Stimulated activated CD4-positive, alpha-beta T cell treated with anti-CD3 and anti-CD28 coated beads, TNF-alpha, amount 100 ng/mL, for 1 hour (primary cell): ENCODE results near the gene MARVELD1.
"Not testable (repeated sequence)": the region's sequence is repeated elsewhere in the genome, so short reads cannot be mapped to it uniquely, and the experiment has no call there.

Source experiments
- DNase-seq, 3 donors: peaks; one replicate each; pipeline ENCODE4 v3.0.0-alpha.2; 2020; ENCODE audit warnings: low read depth in 3 of 3, low spot score in 1 of 3

Gene MARVELD1

DNA sequence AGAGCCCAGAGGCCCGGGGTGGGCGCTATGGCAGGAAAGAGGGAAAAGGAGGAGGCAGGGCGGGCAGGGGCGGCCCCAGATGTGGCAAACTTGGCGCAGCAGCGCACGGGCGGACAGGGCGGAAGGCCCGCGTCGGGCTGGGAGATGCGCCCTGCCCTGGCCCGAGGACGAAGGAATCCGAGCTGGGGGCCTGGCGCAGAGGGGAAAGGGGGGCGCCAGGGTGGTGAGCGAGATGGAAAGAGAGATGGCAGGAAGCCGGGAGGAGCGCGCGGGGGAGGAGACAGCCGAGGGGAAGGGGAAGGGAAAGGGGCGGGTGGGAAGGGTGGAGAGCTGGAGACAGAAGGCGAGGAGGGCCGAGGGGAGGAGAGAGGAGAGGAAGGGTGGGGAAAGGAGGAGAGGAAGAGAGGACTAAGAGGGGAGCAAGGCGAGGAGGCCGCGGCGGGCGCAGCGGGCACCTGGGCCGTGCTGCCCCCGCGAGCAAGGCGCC lies at the start of gene MARVELD1:
MARVELD1 (plus strand) TSS at position 392 of the 487 bp plus-strand sequence. CDS start 147 bp downstream, outside the sequence.
- no peak for DNase-seq

- DNase-seq: no peak
Measured at GRCh38 chr10:97664282-97664850, 49.2 kb upstream of the MARVELD1 start.

GRCh38 chr10:97666992-97667391 lies 46.5 kb upstream of the MARVELD1 start:
- no peak for DNase-seq

- DNase-seq: no peak
Measured at GRCh38 chr10:97667463-97667862, 46.1 kb upstream of the MARVELD1 start.

GRCh38 chr10:97669571-97669970 lies 44.0 kb upstream of the MARVELD1 start:
- DNase-seq: no peak

DNA sequence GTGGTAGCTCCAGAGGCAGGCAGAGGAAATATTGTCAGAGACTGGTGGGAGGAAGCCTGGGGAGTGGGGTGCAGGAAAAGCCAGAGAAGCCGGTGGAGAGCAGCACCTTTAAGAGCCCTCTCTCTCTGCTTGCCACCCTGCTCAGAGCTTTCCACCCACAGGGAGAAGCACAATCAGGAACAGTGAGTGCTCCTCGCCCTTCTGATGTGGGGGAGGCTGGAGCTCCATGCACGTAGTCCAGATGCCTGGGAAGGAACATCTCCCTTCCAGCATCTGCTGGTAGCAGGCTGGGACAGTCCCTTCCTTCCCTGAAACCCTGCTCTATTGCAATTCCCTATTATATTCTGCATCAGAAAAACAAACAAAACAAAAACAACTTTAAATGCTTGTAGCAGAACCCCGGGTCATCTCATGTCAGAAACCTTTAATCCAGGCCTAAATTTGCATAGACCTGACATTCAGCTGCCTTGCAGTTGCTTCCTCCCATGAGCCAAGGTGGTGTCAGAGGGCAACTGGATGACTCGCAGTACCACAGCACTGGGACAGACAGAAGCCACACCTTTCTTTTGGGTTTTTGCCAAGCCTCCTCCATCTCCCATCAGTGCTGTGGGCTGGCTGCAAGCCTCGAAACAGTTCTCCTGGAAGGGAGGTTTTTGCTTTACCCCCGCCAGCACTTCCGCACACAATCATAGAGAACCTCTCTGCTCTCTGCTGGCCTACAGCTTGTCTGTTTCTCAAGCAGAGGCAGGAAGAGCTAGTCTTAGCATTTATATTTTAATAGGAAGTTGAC lies 39.6 kb upstream of the MARVELD1 start:
- DNase-seq: no peak

DNA sequence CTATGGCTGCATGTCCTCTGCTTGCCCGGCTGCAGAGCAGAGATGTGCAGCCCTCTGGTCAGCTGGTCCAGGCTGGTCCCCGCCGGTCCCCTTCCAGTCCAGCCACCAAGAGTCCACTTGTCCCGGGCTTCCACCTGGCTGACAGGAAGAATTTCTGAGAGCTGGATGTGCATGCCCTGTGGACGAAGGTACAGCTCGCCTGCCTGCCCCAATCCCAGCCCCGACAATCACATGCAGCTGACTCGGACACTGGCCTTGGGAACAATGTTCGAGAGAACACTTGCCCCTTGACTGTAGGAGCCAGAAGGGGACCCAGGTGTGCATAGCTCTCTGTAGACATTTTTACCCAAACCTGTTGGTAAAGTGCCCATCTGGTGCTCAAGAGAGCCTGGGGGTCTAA lies 38.3 kb upstream of the MARVELD1 start:
- no peak for DNase-seq

DNA sequence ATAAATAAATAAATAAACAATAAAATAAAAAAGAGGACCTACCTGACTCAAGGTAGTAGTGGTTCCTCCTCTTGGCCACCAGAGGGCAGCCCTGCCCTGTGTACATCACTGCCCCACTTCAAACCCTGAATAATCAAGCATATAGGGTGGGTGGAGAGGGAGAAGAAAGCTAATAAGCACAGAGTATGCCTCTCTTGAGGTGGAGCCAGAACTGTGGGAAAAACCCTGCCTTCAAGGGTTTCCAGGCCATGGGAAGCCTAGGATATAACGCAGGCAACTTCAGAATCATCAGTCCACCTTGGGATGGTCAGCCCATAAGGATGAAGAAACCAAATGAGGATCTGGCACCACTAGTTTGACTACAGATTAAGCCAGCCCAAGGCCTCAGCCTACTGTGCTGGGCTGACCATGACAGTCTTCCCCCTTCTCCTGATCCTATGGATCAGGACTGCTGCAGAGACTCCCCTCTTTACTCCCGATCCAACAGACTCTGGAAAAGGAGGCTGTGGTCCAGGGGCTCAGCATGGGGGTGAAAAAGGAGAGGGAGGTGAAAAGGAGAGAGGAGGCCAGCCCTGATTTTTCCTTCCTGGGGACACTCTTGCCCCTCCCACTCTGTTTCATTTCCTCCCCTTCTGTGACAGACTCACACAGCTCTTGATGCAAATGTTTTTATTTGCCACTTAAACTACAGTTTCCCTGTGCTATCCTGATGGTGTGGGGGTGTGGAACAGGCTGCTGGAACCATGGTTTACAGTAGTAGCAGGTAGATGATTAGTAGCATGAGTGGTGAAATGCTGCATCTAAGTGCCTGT lies 36.6 kb upstream of the MARVELD1 start:
- DNase-seq: peak in 2 of 3 donors; percentile 20 to 36

GRCh38 chr10:97679594-97679993 lies 33.9 kb upstream of the MARVELD1 start:
- no peak for DNase-seq

- DNase-seq: no peak
Measured at GRCh38 chr10:97682042-97682441, 31.5 kb upstream of the MARVELD1 start.

- DNase-seq: no peak
Measured at GRCh38 chr10:97683556-97684367, 29.8 kb upstream of the MARVELD1 start.

- not testable (repeated sequence) for DNase-seq
Measured at GRCh38 chr10:97684368-97684713, 29.2 kb upstream of the MARVELD1 start.

DNA sequence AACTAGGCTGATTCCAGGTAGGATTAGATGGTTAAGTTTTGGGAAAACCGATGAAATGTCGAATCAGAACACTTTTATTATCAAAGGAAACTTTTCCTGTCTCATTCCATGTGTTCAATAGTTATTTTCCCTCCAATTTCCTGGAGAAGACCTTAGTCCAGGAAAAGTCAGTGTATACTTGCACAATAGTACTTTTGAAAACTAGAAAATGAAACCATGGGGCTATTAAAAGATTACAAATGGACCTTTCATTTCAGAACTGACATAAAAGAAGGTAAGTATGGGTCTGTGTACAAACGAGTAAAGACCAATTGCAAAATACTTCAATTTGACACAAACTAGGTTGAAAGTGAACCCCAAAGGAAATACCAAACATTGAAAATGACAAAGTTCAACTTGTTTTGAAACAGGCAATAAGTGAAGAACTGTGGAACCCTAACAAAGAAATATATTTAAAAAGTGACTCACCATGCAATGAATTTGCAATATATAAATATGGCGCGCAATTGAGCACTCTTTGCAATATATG lies 28.6 kb upstream of the MARVELD1 start:
- no peak for DNase-seq

DNA sequence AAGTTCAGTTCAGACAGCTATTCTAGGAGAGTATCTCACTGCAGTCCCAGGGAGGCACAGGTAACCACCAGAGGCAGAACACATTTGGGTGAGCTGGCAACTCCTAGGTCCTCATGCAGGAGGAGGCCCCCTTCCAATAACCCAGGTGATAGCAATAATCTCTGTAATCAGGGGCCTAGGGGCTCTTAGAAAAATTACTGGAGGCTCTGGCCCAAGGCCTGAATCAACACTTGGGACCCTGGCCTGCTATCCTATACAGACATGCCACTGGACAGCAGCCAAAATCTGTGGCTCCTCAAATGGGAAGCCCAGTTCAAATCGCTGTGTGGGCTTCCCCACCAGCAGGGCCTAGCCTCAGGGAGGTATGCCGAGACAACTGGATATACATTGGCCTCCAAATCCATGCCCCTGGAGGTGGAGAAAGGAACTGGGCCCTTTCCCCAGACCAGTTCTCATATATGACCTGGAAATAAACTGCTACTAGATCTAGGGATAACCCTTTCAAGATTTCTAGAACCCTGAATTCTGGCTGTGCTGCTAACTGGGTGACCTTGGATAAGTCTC lies 28.1 kb upstream of the MARVELD1 start:
- no peak for DNase-seq

GRCh38 chr10:97686301-97686961 lies 27.1 kb upstream of the MARVELD1 start:
- DNase-seq: no peak

- DNase-seq: peak; percentile 86 to 92 (median 92)
Measured at GRCh38 chr10:97686962-97687784, 26.4 kb upstream of the MARVELD1 start, which contains the start of gene AVPI1. TSS of gene AVPI1 (minus strand) at chr10:97687241. CDS start at chr10:97679905, 7,336 bp downstream.

DNA sequence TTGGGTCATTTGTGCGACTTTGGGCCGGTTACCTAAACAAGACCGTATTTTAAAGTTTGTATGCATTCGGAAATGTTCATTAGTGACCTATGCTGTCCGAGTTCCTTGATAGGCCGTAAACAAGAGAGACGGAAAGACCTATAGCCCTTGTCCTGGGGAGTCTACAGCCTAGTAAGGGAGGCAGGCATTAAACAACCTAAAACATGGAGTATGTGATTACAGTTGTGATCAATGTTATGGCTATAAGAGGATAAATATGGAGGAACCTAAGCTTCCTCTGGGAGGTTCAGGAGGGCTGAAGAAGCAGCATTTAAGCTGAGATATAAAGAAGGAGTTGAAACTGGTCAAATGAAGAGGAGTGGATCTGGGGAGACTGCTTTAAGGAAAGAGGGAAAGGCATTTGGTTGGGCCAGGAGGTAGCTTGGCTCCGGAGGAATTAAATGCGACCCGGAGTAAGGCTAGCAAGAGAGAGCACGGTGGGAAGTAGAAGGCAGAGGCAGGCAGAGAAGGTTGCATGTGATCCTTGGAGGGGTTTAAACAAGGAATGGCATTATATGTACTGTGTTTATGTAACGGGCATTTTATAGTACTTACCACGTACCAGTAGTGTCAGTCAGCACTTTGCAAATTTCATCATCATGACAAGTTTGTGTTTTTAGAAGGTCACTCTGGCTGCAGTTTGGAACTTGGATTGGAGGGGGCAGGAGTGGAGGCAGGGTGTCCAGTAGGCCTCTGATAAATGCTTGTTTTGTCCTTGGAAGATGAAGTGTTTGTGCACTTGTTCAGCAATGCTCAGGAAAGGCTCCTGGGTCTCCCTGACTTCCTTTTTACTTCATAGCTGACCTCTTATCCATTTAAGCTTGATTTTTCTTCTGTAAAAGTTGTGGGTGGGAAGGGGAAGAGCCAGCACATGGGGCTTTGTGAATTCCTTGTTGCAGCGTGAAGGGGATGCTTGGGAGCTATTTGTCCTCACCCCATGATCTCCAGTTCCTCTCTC lies 25.4 kb upstream of the MARVELD1 start:
- DNase-seq: no peak

GRCh38 chr10:97689559-97690020 lies 23.9 kb upstream of the MARVELD1 start:
- DNase-seq: no peak
